Activated CD8-positive, alpha-beta T cell treated with anti-CD3 and anti-CD28 coated beads for 36 hours (primary cell): ENCODE results near the gene LCP2. TPM values are rescaled to one million over a fixed set of nuclear protein-coding genes. Genes with fewer than 3 reads are reported as not detected.
A peak's percentile ranks its signal among the peaks of the same experiment; 100 is the strongest.

Experiments used
- ATAC-seq: fragments of 200-7000 bp; cut with Tn5 transposase; one replicate; pipeline ENCODE4 v1.10.0; 2021; ENCODE audit warnings: mild to moderate bottlenecking, moderate library complexity
- CTCF ChIA-PET: fragments of 350-600 bp; sonication (Branson Sonifier 250); formaldehyde crosslinking; loops from one replicate; lab custom pipeline; 2021; ENCODE audit warnings: antibody characterized with exemption; lab: Charles Lee
- POLR2A ChIA-PET: fragments of 350-600 bp; sonication (Branson Sonifier 250); formaldehyde crosslinking; loops from one replicate; lab custom pipeline; 2021; ENCODE audit warnings: antibody characterized with exemption; lab: Charles Lee
- DNase-seq: peaks from one replicate; pipeline ENCODE4 v3.0.0-alpha.2; 2020
- H3K27ac Mint-ChIP-seq: one replicate; pipeline ENCODE4 v1.8.0; 2021; ENCODE audit warnings: mild to moderate bottlenecking, mixed read lengths
- H3K27me3 Mint-ChIP-seq: one replicate; pipeline ENCODE4 v1.8.0; 2021; ENCODE audit warnings: mixed read lengths
- H3K36me3 Mint-ChIP-seq: one replicate; pipeline ENCODE4 v1.8.0; 2021; ENCODE audit warnings: low read depth, mixed read lengths
- H3K4me1 Mint-ChIP-seq: one replicate; pipeline ENCODE4 v1.8.0; 2021; ENCODE audit warnings: low read depth, mixed read lengths
- H3K4me3 Mint-ChIP-seq: one replicate; pipeline ENCODE4 v1.8.0; 2021; ENCODE audit warnings: mild to moderate bottlenecking, moderate library complexity, mixed read lengths
- H3K9me3 Mint-ChIP-seq: one replicate; pipeline ENCODE4 v1.8.0; 2021; ENCODE audit warnings: mixed read lengths
- CTCF ChIP-seq: fragments of 200-600 bp; IDR thresholded peaks from one replicate; pipeline ENCODE4 v1.8.0; 2022; ENCODE audit warnings: antibody characterized with exemption, mild to moderate bottlenecking
- intact Hi-C: fragments of 100-400 bp; cut with micrococcal nuclease; formaldehyde crosslinking; loops from one replicate; pipeline ENCODE4 v1.10.0; 2022
- total RNA-seq, 2 experiments: library from RNA; stranded (reverse); gene quantifications; one replicate each; pipeline ENCODE4 v1.2.3, GENCODE V29; 2021

LCP2 gene
- total RNA-seq, 2 experiments from 2014 or later, result 243 to 259 TPM

- CTCF ChIA-PET, result interaction anchor here (0.8 to 6.1 kb wide), 21 partner anchors 7 to 152 kb away, joined by 3 to 133 read pairs (median 7); partner anchors contain the start of gene LCP2
- DNase-seq, result peak; percentile 81
- peak; percentile 46 for ATAC-seq
- no peak for TF ChIP-seq CTCF
- intact Hi-C loops, result no loop called here
- Mint-ChIP-seq H3K27ac (peak overlapping the region; percentile 93), H3K27me3 (no peaks in the 10 kb centered on the region), H3K36me3 (peaks cover 94% of the 10 kb centered on the region), H3K4me3 (peak overlapping the region; percentile 56), H3K4me1 (peaks cover 97% of the 10 kb centered on the region), H3K9me3 (no peaks in the 10 kb centered on the region)
- POLR2A ChIA-PET, result interaction anchor here (0.7 to 7.0 kb wide), 15 partner anchors 8 to 72 kb away, joined by 3 to 150 read pairs (median 6); partner anchors contain the start of gene LCP2
Observed at GRCh38 chr5:170266570-170267381, 30.8 kb downstream of the LCP2 start.

GRCh38 chr5:170265522-170265921, 32.1 kb downstream of the LCP2 start:
- TF ChIP-seq CTCF, result no peak
- intact Hi-C loops, result no loop called here
- peak overlapping the region; percentile 93 for H3K27ac Mint-ChIP-seq
- peaks cover 93% of the 10 kb centered on the region for H3K36me3 Mint-ChIP-seq
- H3K9me3 Mint-ChIP-seq, result no peaks in the 10 kb centered on the region
- ATAC-seq (no peak), DNase-seq (peak; percentile 23)
- ChIA-PET CTCF (interaction anchor here (0.9 to 6.1 kb wide), 11 partner anchors 11 to 156 kb away, joined by 3 to 133 read pairs (median 11); partner anchors contain the start of gene LCP2), POLR2A (interaction anchor here (0.8 to 7.0 kb wide), 10 partner anchors 9 to 73 kb away, joined by 3 to 150 read pairs (median 6); partner anchors contain the start of gene LCP2)
- no peaks in the 10 kb centered on the region for H3K27me3 Mint-ChIP-seq
- peaks cover 94% of the 10 kb centered on the region for H3K4me1 Mint-ChIP-seq
- H3K4me3 Mint-ChIP-seq, result no peak overlapping the region

GRCh38 chr5:170263906-170264305, 33.7 kb downstream of the LCP2 start:
- TF ChIP-seq CTCF, result no peak
- ChIA-PET CTCF (interaction anchor here (1.6 to 6.1 kb wide), 4 partner anchors 13 to 157 kb away, joined by 4 to 133 read pairs (median 98); partner anchors contain the start of gene LCP2), POLR2A (interaction anchor here (1.2 to 7.0 kb wide), 4 partner anchors 9 to 71 kb away, joined by 3 to 150 read pairs (median 4); partner anchors contain the start of gene LCP2)
- ATAC-seq, result no peak
- Mint-ChIP-seq H3K36me3 (peaks cover 95% of the 10 kb centered on the region), H3K4me1 (peaks cover 95% of the 10 kb centered on the region), H3K4me3 (no peak overlapping the region), H3K27ac (peak overlapping the region; percentile 96), H3K27me3 (no peaks in the 10 kb centered on the region), H3K9me3 (no peaks in the 10 kb centered on the region)
- intact Hi-C loops, result loop anchor here (5.0 kb wide), 1 partner anchor 33 kb away; the partner anchor contains the start of gene LCP2
- DNase-seq, result no peak

- H3K9me3 Mint-ChIP-seq, result no peaks in the 10 kb centered on the region
- DNase-seq, result peak; percentile 60
- H3K27ac Mint-ChIP-seq, result peak overlapping the region; percentile 96
- ATAC-seq, result peak; percentile 25
- no peaks in the 10 kb centered on the region for H3K27me3 Mint-ChIP-seq
- intact Hi-C loops, result loop anchor here (5.0 kb wide), 1 partner anchor 35 kb away; the partner anchor contains the start of gene LCP2
- no peak for TF ChIP-seq CTCF
- ChIA-PET CTCF (interaction anchor here (0.9 to 4.5 kb wide), 11 partner anchors 12 to 173 kb away, joined by 3 to 31 read pairs (median 5); no protein-coding TSS in a partner anchor), POLR2A (interaction anchor here (0.6 to 2.4 kb wide), 13 partner anchors 12 to 79 kb away, joined by 3 to 12 read pairs (median 5); partner anchors contain the start of gene LCP2)
- peaks cover 97% of the 10 kb centered on the region for H3K36me3 Mint-ChIP-seq
- H3K4me1 Mint-ChIP-seq, result peaks cover 91% of the 10 kb centered on the region
- H3K4me3 Mint-ChIP-seq, result peak overlapping the region; percentile 47
Observed at GRCh38 chr5:170262061-170263045, 35.2 kb downstream of the LCP2 start.
